ENCODE measurements around the gene TUBD1. TPM values are rescaled to one million over a fixed set of nuclear protein-coding genes. Genes with fewer than 3 reads are reported as not detected.
"Not testable (repeated sequence)": the region's sequence is repeated elsewhere in the genome, so short reads cannot be mapped to it uniquely, and the experiment has no call there.

TUBD1 gene
- total RNA-seq, 2 experiments from 2014 or later = 8.6 to 13.0 TPM

GRCh38 chr17:59930768-59931167 is 38.0 kb upstream of the TUBD1 start:
- H3K4me1 ChIP-seq (ENCODE audit: insufficient read depth, low read length, poor library complexity, severe bottlenecking); POLR2A ChIA-PET; H3K4me3 ChIP-seq (ENCODE audit: low read depth, low read length, poor library complexity, severe bottlenecking); H3K4me2 ChIP-seq (ENCODE audit: low read length); H4K20me1 ChIP-seq (ENCODE audit: insufficient read depth, low read length); intact Hi-C loops (cut with micrococcal nuclease; ENCODE audit: unreplicated experiment); BruUV-seq (replicated peaks); H3K9me3 ChIP-seq (ENCODE audit: low read length); H2AFZ ChIP-seq (ENCODE audit: low read length); H3K79me2 ChIP-seq (ENCODE audit: insufficient read depth, low read depth, low read length); CTCF ChIA-PET (ENCODE audit: unreplicated experiment); H3K27ac ChIP-seq (ENCODE audit: low read depth, low read length, poor library complexity, severe bottlenecking); H3K9me2 ChIP-seq (ENCODE audit: insufficient read depth, low read length); DNase-seq (ENCODE audit: low spot score): not testable (repeated sequence)
- H3K36me3 ChIP-seq (ENCODE audit: insufficient read depth, low read length) = peaks cover 87% of the 10 kb centered on the region

GRCh38 chr17:59930121-59930520 is 37.4 kb upstream of the TUBD1 start:
- intact Hi-C loops (cut with micrococcal nuclease; ENCODE audit: unreplicated experiment) = not testable (repeated sequence)

GRCh38 chr17:59920637-59921036 is 27.9 kb upstream of the TUBD1 start:
- H3K27ac ChIP-seq (ENCODE audit: low read depth, low read length, poor library complexity, severe bottlenecking); BruUV-seq (replicated peaks); H2AFZ ChIP-seq (ENCODE audit: low read length); H4K20me1 ChIP-seq (ENCODE audit: insufficient read depth, low read length); POLR2A ChIA-PET; H3K4me2 ChIP-seq (ENCODE audit: low read length); H3K4me3 ChIP-seq (ENCODE audit: low read depth, low read length, poor library complexity, severe bottlenecking); H3K9me3 ChIP-seq (ENCODE audit: low read length); H3K4me1 ChIP-seq (ENCODE audit: insufficient read depth, low read length, poor library complexity, severe bottlenecking); H3K79me2 ChIP-seq (ENCODE audit: insufficient read depth, low read depth, low read length); intact Hi-C loops (cut with micrococcal nuclease; ENCODE audit: unreplicated experiment); CTCF ChIA-PET (ENCODE audit: unreplicated experiment); DNase-seq (ENCODE audit: low spot score); H3K9me2 ChIP-seq (ENCODE audit: insufficient read depth, low read length): not testable (repeated sequence)
- peaks cover 79% of the 10 kb centered on the region for H3K36me3 ChIP-seq (ENCODE audit: insufficient read depth, low read length)

More at GRCh38 chr17:59930121-59930520, 37.4 kb upstream of the TUBD1 start:
- BruUV-seq (replicated peaks); H4K20me1 ChIP-seq (ENCODE audit: insufficient read depth, low read length); H2AFZ ChIP-seq (ENCODE audit: low read length); H3K4me2 ChIP-seq (ENCODE audit: low read length); H3K4me3 ChIP-seq (ENCODE audit: low read depth, low read length, poor library complexity, severe bottlenecking); H3K9me3 ChIP-seq (ENCODE audit: low read length); DNase-seq (ENCODE audit: low spot score); H3K9me2 ChIP-seq (ENCODE audit: insufficient read depth, low read length); CTCF ChIA-PET (ENCODE audit: unreplicated experiment); H3K4me1 ChIP-seq (ENCODE audit: insufficient read depth, low read length, poor library complexity, severe bottlenecking); POLR2A ChIA-PET; H3K79me2 ChIP-seq (ENCODE audit: insufficient read depth, low read depth, low read length); H3K27ac ChIP-seq (ENCODE audit: low read depth, low read length, poor library complexity, severe bottlenecking): not testable (repeated sequence)
- peaks cover 89% of the 10 kb centered on the region for H3K36me3 ChIP-seq (ENCODE audit: insufficient read depth, low read length)

GRCh38 chr17:59916446-59916845 is 23.7 kb upstream of the TUBD1 start:
- CTCF ChIA-PET (ENCODE audit: unreplicated experiment) = no interaction called here
- DNase-seq (ENCODE audit: low spot score) = no peak

More at GRCh38 chr17:59916446-59916845, 23.7 kb upstream of the TUBD1 start:
- Histone ChIP-seq H2AFZ (ENCODE audit: low read length) (no peak overlapping the region), H3K9me3 (ENCODE audit: low read length) (no peaks in the 10 kb centered on the region), H3K79me2 (ENCODE audit: insufficient read depth, low read depth, low read length) (0 out of 2 replicates have a peak, but pooled peaks cover 3% of the 10 kb centered on the region), H4K20me1 (ENCODE audit: insufficient read depth, low read length) (no peaks in the 10 kb centered on the region), H3K4me2 (ENCODE audit: low read length) (no peak overlapping the region), H3K9me2 (ENCODE audit: insufficient read depth, low read length) (no peaks in the 10 kb centered on the region), H3K27ac (ENCODE audit: low read depth, low read length, poor library complexity, severe bottlenecking) (no peak overlapping the region), H3K4me3 (ENCODE audit: low read depth, low read length, poor library complexity, severe bottlenecking) (no peak overlapping the region), H3K36me3 (ENCODE audit: insufficient read depth, low read length) (peaks cover 82% of the 10 kb centered on the region), H3K4me1 (ENCODE audit: insufficient read depth, low read length, poor library complexity, severe bottlenecking) (no peaks in the 10 kb centered on the region)
- POLR2A ChIA-PET = no interaction called here
- BruUV-seq (replicated peaks) = no TSS peak
- TF ChIP-seq EZH2phosphoT487 (IDR thresholded peaks at IDR 0.05; ENCODE audit: borderline replicate concordance, low read depth, low read length) = no peak
- no peak for TF ChIP-seq CTCF (conservative IDR thresholded peaks at IDR 0.05; ENCODE audit: low read length)
- intact Hi-C loops (cut with micrococcal nuclease; ENCODE audit: unreplicated experiment) = no loop called here

Measured in OCI-LY7 (cell line).